Measurements from ENCODE around the gene LMAN1L.
A peak's percentile ranks its signal among the peaks of the same experiment; 100 is the strongest.
"Not testable (repeated sequence)": the region's sequence is repeated elsewhere in the genome, so short reads cannot be mapped to it uniquely, and the experiment has no call there.

LMAN1L gene

GRCh38 chr15:74784426-74785193 lies 28.0 kb upstream of the LMAN1L start:
- H3K4me3 ChIP-seq (ENCODE audit: low read depth, low read length): peak overlapping the region; percentile 92
- TF ChIP-seq MYC (IDR thresholded peaks at IDR 0.05; ENCODE audit: low read depth, low read length) (no peak), MAX (IDR thresholded peaks at IDR 0.05; ENCODE audit: low read depth, low read length) (no peak), CTCF (IDR thresholded peaks at IDR 0.05; ENCODE audit: low read depth, low read length) (no peak), POLR2A (IDR thresholded peaks at IDR 0.05; ENCODE audit: extremely low read depth, insufficient read length) (no peak)
- DNase-seq (ENCODE audit: low read depth): no peak

- DNase-seq (ENCODE audit: low read depth): no peak
- H3K4me3 ChIP-seq (ENCODE audit: low read depth, low read length): peak overlapping the region; percentile 92
Measured at GRCh38 chr15:74785194-74786032, 27.2 kb upstream of the LMAN1L start.

GRCh38 chr15:74786081-74786480 lies 26.6 kb upstream of the LMAN1L start:
- DNase-seq (ENCODE audit: low read depth); H3K4me3 ChIP-seq (ENCODE audit: low read depth, low read length): not testable (repeated sequence)

More at GRCh38 chr15:74785194-74786032, 27.2 kb upstream of the LMAN1L start:
- no peak for TF ChIP-seq MYC (IDR thresholded peaks at IDR 0.05; ENCODE audit: low read depth, low read length)
- TF ChIP-seq CTCF (IDR thresholded peaks at IDR 0.05; ENCODE audit: low read depth, low read length): no peak
- no peak for TF ChIP-seq POLR2A (IDR thresholded peaks at IDR 0.05; ENCODE audit: extremely low read depth, insufficient read length)
- no peak for TF ChIP-seq MAX (IDR thresholded peaks at IDR 0.05; ENCODE audit: low read depth, low read length)

- H3K4me3 ChIP-seq (ENCODE audit: low read depth, low read length): no peak overlapping the region
- no peak for TF ChIP-seq POLR2A (IDR thresholded peaks at IDR 0.05; ENCODE audit: extremely low read depth, insufficient read length)
- TF ChIP-seq CTCF (IDR thresholded peaks at IDR 0.05; ENCODE audit: low read depth, low read length): no peak
- no peak for TF ChIP-seq MAX (IDR thresholded peaks at IDR 0.05; ENCODE audit: low read depth, low read length)
- TF ChIP-seq MYC (IDR thresholded peaks at IDR 0.05; ENCODE audit: low read depth, low read length): no peak
- DNase-seq (ENCODE audit: low read depth): peak; percentile 60
Measured at GRCh38 chr15:74786551-74787165, 26.0 kb upstream of the LMAN1L start.

- DNase-seq (ENCODE audit: low read depth): peak; percentile 99
- TF ChIP-seq CTCF (IDR thresholded peaks at IDR 0.05; ENCODE audit: low read depth, low read length): peak; percentile 80
- peak; percentile 73 for TF ChIP-seq MAX (IDR thresholded peaks at IDR 0.05; ENCODE audit: low read depth, low read length)
- no peak for TF ChIP-seq POLR2A (IDR thresholded peaks at IDR 0.05; ENCODE audit: extremely low read depth, insufficient read length)
- TF ChIP-seq MYC (IDR thresholded peaks at IDR 0.05; ENCODE audit: low read depth, low read length): peak; percentile 59
- peak overlapping the region; percentile 44 for H3K4me3 ChIP-seq (ENCODE audit: low read depth, low read length)
Measured at GRCh38 chr15:74787251-74788041, 25.2 kb upstream of the LMAN1L start.
